Measurements from ENCODE around the gene TFDP1. TPM values are rescaled to one million over a fixed set of nuclear protein-coding genes. Genes with fewer than 3 reads are reported as not detected.
"Not testable (repeated sequence)": the region's sequence is repeated elsewhere in the genome, so short reads cannot be mapped to it uniquely, and the experiment has no call there.

TFDP1 gene
- total RNA-seq, 1 experiment from 2014 or later = 423 TPM

DNA sequence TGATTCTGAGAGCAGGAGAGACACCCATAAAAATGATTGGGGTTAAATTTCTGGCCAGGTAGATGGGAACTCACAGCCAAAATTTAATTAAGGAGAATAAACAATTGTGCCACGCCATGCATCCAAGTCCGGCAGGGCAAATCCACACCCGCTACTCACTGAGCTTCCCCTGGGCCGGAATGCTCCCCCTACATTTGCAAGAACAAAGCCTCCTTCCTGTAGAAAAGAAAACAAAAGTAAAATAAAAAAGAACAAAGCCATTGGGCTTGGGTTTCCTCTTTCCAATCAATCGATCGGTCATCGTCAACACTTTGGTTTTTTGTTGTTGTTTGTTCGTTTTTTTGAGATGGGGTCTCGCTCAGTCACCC is 30.2 kb upstream of the TFDP1 start:
- Histone ChIP-seq H3K27ac (no peak overlapping the region), H3K4me3 (no peak overlapping the region), H3K9me3 (replicated peaks) (no peaks in the 10 kb centered on the region), H3K4me1 (replicated peaks) (0 out of 2 replicates have a peak, but pooled peaks cover 5% of the 10 kb centered on the region), H3K36me3 (peaks cover 36% of the 10 kb centered on the region), H3K27me3 (replicated peaks) (no peaks in the 10 kb centered on the region)
- DNase-seq (ENCODE audit: low read depth in 1 of 2, low spot score in 2 of 2) = no peak

DNA sequence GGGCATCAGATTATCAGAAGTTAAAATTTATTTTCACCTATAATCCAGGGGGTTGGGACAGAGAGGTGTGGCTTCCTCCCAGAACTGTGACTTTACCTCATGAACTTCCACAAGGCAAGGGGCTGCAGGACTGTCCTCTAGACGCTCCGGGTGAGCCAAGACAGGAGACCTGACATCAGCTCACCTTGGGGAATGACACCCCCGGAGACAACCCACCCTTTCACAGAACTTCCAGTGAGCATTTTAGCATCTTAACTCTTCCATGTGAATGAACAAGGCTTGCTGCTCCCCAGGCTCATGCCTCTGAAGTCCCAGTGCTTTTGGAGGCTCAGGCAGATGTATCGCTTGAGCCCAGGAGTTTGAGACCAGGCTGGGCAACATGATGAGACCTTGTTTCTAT is 29.4 kb upstream of the TFDP1 start:
- 0 out of 2 replicates have a peak, but pooled peaks cover 5% of the 10 kb centered on the region for H3K4me1 ChIP-seq (replicated peaks)
- DNase-seq (ENCODE audit: low read depth in 1 of 2, low spot score in 2 of 2) = peak in 1 of 2 experiments; percentile 47
- peaks cover 35% of the 10 kb centered on the region for H3K36me3 ChIP-seq
- H3K27ac ChIP-seq = no peak overlapping the region
- no peaks in the 10 kb centered on the region for H3K27me3 ChIP-seq (replicated peaks)
- H3K9me3 ChIP-seq (replicated peaks) = no peaks in the 10 kb centered on the region
- H3K4me3 ChIP-seq = no peak overlapping the region

DNA sequence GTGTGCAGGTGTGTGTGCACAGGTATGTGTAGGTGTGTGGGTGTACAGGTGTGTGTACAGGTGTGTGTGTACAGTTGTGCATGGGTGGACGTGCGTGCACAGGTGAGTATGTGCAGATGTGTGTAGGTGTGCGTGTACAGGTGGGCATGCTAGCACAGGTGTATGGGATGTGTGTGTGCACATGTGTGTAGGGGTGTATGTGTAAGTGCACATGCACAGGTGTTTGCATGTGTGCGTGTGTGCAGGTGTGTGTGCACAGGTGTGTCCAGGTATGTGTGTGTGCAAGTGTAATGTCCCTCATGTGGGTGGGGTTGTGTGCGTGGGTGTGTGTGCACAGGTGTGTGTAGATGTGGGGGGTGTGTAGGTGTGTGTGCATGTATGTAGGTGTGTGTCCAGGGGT is 27.5 kb upstream of the TFDP1 start:
- peaks cover 16% of the 10 kb centered on the region for H3K36me3 ChIP-seq
- H3K27me3 ChIP-seq (replicated peaks) = no peaks in the 10 kb centered on the region
- no peak overlapping the region for H3K27ac ChIP-seq
- DNase-seq (ENCODE audit: low read depth in 1 of 2, low spot score in 2 of 2) = peak in 1 of 2 experiments; percentile 49
- H3K9me3 ChIP-seq (replicated peaks) = no peaks in the 10 kb centered on the region
- peaks cover 8% of the 10 kb centered on the region for H3K4me1 ChIP-seq (replicated peaks)
- no peak overlapping the region for H3K4me3 ChIP-seq

DNA sequence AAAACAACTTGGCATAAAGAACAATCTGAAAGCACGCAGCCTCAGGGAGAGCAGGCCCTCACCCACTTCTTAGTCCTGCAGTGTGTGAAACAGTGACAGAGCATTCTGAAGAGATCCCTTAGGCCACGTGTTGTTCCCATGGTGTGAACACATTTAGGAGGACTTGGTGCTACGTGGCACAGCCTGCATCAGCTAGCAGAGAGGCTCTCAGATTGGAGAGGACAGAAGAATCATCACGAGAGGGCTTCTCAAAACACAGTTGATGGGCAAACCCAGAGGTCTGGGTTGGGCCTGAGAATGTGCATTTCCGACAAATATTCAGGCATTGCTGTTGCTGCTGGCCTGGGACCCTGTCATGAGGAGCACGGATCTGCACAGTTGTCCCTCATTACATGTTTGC is 26.1 kb upstream of the TFDP1 start:
- H3K9me3 ChIP-seq (replicated peaks) = no peaks in the 10 kb centered on the region
- peaks cover 4% of the 10 kb centered on the region; the same call in 1 of the 2 replicates for H3K36me3 ChIP-seq
- H3K27ac ChIP-seq = no peak overlapping the region
- DNase-seq (ENCODE audit: low read depth in 1 of 2, low spot score in 2 of 2) = peak in 1 of 2 experiments; percentile 43
- no peaks in the 10 kb centered on the region for H3K27me3 ChIP-seq (replicated peaks)
- no peak overlapping the region for H3K4me3 ChIP-seq
- peaks cover 17% of the 10 kb centered on the region for H3K4me1 ChIP-seq (replicated peaks)

DNA sequence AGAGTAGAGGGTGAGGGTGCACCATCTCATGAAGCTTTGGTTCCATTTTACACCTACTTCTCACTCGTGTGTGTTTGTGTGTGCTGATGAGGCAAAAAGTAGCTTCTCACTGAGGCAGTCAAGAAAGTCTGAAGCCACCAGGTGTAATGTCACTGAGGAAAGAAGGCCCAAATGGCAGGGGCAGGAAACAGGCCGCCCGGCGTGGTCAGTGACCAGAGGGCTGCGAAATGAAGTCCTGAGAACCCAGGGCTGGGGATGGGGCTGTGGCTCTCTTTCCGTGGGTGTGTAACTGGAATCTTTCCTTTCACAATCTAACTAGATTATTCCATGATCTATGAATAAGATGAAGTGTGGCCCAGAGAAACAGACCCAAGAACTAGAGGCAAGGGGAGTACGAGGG is 25.5 kb upstream of the TFDP1 start:
- no peak overlapping the region for H3K27ac ChIP-seq
- no peaks in the 10 kb centered on the region for H3K36me3 ChIP-seq
- no peaks in the 10 kb centered on the region for H3K27me3 ChIP-seq (replicated peaks)
- peaks cover 17% of the 10 kb centered on the region for H3K4me1 ChIP-seq (replicated peaks)
- no peaks in the 10 kb centered on the region for H3K9me3 ChIP-seq (replicated peaks)
- DNase-seq (ENCODE audit: low read depth in 1 of 2, low spot score in 2 of 2) = peak in 1 of 2 experiments; percentile 53
- no peak overlapping the region for H3K4me3 ChIP-seq

DNA sequence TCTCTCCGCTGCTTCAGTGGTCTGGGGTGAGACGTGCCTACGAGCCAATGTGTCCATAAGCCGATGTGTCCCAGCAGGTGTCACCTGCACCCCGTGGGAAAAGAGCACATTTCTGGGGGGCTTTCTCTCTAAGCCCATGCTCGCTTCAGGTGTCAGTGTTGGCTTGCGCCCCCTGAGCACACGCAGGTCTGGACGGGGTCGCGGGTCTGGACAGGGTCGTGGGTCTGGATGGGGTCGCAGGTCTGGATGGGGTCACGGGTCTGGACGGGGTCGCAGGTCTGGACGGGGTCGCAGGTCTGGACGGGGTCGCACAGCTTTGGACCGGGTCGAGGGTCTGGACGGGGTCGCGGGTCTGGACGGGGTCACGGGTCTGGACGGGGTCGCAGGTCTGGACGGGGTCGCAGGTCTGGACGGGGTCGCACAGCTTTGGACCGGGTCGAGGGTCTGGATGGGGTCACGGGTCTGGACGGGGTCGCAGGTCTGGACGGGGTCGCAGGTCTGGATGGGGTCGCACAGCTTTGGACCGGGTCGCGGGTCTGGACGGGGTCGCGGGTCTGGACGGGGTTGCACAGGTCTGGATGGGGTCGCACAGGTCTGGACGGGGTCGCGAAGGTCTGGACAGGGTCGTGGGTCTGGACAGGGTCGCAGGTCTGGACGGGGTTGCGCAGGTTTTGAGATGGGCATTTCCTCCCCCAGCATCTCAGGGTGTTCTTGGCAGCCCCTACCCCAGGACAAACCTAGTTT is 24.5 kb upstream of the TFDP1 start:
- Histone ChIP-seq H3K4me3 (no peak overlapping the region), H3K9me3 (replicated peaks) (no peaks in the 10 kb centered on the region), H3K36me3 (no peaks in the 10 kb centered on the region), H3K4me1 (replicated peaks) (peaks cover 17% of the 10 kb centered on the region), H3K27ac (no peak overlapping the region), H3K27me3 (replicated peaks) (no peaks in the 10 kb centered on the region)
- DNase-seq (ENCODE audit: low read depth in 1 of 2, low spot score in 2 of 2) = peak in 1 of 2 experiments; percentile 55

DNA sequence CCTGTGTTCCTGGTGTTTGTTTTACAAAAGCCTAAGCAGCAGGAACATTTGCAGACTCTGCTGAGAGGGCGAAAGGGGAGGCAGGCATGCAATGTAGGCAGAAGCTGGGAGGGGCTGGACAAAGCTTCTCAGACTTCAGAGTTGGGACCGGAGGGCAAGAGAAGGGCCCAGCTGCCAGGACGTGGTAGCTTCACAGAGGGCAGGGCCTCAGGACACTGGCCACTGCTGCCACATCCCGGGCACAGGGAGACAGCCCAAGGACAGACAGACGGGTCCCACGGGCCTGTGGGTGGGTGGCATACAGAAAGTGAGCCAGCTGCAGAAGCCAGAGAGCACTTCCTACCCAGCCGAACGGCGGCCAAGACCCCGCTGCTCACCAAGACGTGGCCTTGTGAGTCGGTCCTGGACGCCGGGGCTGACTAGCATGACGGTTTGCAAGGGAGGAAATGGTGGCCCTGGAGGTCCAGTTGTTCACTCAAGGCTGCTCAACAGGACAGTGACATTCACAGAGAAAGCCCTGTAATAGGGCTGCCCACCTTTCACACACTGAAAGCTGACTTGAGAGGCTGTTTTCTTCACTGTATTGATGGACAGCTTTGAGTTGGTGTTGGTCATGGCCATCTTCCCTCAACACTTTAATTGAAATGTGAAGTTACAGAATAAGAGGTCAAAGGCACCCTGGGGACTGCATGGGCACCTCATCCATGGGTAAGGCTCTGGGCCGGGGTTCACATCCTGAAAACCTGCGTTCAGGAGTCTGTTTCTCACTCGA is 23.7 kb upstream of the TFDP1 start:
- Histone ChIP-seq H3K9me3 (replicated peaks) (no peaks in the 10 kb centered on the region), H3K36me3 (no peaks in the 10 kb centered on the region), H3K4me1 (replicated peaks) (peaks cover 17% of the 10 kb centered on the region), H3K4me3 (no peak overlapping the region), H3K27ac (no peak overlapping the region), H3K27me3 (replicated peaks) (no peaks in the 10 kb centered on the region)
- DNase-seq (ENCODE audit: low read depth in 1 of 2, low spot score in 2 of 2) = peak in 1 of 2 experiments; percentile 62

DNA sequence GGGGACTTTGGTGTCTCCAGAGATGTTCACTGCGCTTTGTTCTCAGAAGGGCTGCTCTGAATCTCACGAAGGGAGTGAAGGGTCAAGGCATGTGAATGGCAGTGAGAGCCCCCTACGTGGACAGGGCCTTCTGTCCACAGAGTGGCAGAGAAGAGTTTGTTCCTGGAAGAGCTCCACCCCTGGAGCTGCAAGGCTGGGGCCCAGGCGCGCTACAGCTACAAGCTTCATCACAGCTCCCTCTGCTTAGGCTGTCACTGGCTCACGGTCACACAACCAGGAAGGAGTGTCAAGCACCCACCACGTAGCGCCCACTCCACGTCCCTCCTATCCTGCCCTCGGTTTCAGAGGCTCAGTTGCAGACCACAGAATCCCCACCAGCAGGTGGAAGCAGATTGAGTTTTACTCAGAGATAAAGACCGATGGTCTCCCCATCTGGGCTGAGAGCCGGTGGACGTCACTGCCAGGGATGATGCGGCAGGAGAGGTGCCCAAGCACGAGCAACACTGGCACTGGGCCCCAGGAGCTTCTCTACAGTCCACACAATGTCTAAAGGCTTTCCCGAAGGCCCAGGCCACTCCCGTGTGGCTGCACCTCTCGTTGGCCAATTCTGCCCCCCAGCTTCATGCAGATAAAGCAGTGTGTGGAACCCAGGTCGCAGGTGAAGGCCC is 23.0 kb upstream of the TFDP1 start:
- Histone ChIP-seq H3K27me3 (replicated peaks) (no peaks in the 10 kb centered on the region), H3K27ac (no peak overlapping the region), H3K36me3 (no peaks in the 10 kb centered on the region), H3K9me3 (replicated peaks) (no peaks in the 10 kb centered on the region), H3K4me3 (no peak overlapping the region), H3K4me1 (replicated peaks) (peaks cover 17% of the 10 kb centered on the region)
- peak in 1 of 2 experiments; percentile 57 for DNase-seq (ENCODE audit: low read depth in 1 of 2, low spot score in 2 of 2)

DNA sequence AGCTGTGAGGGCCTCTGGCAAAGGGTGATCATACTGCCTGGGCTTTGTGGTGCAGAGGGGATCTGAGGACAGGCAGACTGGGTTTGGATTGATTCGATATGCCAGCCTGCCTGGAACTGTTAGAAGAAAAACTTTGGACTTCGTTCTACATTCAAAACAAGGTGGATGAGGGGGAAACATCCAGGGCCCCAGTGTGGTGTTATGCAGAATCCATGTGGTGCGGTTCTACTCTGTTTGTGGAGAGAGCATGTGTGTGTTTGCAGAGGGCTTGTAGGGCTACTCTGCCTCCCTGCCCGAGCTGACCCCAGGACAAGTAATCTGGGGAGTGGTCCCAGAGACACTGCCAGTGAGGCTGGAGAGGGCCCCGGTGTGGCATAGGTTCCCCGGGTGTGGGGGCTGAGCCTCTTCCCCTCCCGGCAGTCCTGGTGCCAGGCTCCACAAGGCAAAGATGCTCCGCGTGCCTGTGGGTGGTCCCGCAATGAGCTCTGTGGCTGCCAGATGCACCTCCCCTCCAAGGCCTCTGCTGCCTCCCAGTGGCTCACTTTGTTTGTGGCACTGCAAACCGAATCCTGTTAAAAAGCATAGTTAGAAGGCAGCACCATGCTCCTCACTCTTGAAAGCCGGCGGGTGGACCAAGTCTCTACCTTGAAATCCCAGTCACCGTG is 22.3 kb upstream of the TFDP1 start:
- Histone ChIP-seq H3K4me3 (no peak overlapping the region), H3K9me3 (replicated peaks) (no peaks in the 10 kb centered on the region)
- peak; percentile 95 to 99 for DNase-seq (ENCODE audit: low read depth in 1 of 2, low spot score in 2 of 2)

DNA sequence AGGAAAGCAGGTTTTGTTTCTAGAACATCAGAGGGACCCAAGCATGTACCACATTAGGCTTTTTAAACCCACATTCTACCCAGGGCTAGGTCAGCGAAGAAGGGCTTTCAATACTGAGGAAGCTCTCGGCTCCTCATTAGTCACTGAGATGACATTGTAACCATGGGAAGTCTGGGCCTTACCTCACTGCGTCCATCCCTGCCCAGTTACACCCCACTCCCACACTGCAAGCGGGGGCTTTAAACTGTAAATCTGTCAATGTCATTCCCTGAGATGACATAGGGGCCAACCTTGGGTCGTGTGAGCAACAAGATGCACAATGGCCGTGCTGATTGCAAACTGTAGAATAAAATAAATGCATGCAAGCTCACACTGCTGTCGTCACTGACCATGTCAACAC is 21.7 kb upstream of the TFDP1 start:
- Histone ChIP-seq H3K4me3 (no peak overlapping the region), H3K36me3 (no peaks in the 10 kb centered on the region), H3K4me1 (replicated peaks) (peaks cover 12% of the 10 kb centered on the region), H3K27ac (no peak overlapping the region), H3K27me3 (replicated peaks) (0 out of 2 replicates have a peak, but pooled peaks cover 4% of the 10 kb centered on the region), H3K9me3 (replicated peaks) (no peaks in the 10 kb centered on the region)
- peak in 1 of 2 experiments; percentile 44 for DNase-seq (ENCODE audit: low read depth in 1 of 2, low spot score in 2 of 2)

More for the DNA sequence above, 22.3 kb upstream of the TFDP1 start:
- H3K36me3 ChIP-seq = no peaks in the 10 kb centered on the region
- no peak overlapping the region for H3K27ac ChIP-seq
- H3K4me1 ChIP-seq (replicated peaks) = peaks cover 14% of the 10 kb centered on the region
- H3K27me3 ChIP-seq (replicated peaks) = no peaks in the 10 kb centered on the region

DNA sequence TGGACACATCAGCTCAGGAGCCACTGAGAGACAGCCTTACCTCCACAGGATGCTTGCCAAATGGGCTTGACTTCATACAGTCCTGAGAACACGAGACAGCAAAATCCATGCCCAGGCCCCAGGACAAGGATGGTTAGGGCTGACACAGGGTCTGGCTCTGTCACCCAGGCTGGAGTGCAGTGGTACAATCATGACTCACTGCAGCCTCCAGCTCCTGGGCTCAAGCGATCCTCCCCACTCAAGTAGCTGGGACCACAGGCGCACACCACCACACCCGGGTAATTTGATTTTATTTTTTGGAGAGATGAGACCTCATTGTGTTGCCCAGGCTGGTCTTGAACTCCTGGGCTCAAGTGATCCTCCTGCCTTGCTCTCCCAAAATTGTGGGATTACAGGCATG is 21.0 kb upstream of the TFDP1 start:
- peaks cover 12% of the 10 kb centered on the region for H3K4me1 ChIP-seq (replicated peaks)
- H3K27ac ChIP-seq; H3K36me3 ChIP-seq; H3K27me3 ChIP-seq (replicated peaks); H3K9me3 ChIP-seq (replicated peaks); H3K4me3 ChIP-seq: not testable (repeated sequence)
- DNase-seq (ENCODE audit: low read depth in 1 of 2, low spot score in 2 of 2) = peak in 1 of 2 experiments; percentile 58

DNA sequence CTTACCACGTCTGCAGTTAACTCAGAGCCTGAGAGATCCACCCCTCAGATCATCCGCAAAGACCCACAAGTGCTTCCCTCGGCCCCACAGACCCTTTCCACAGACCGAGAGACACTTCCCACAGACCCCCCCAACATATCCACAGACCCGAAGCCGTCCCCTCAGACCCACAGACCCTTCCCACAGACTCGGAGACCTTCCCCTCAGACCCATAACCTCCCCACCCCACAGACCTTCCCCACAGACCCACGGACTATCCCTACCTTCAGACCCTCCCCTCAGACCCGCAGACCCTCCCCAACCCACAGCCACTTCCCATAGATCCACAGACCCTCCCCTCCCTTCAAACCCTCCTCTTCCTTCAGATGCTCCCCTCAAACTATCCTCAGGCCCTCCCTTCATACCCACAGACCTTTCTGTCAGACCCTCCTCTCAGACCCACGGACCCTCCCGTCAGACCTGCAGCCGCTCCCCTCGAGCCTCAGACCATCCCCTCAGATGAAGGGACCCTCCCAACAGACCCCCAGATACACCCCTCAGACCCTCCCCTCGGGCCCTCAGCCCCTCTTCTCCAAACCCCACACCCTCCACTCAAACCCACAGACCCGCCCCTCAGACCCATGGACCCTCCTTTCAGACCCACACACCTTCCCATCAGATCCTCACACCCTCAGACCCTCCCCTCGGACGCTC is 20.1 kb upstream of the TFDP1 start:
- Histone ChIP-seq H3K4me1 (replicated peaks) (peaks cover 12% of the 10 kb centered on the region), H3K9me3 (replicated peaks) (no peaks in the 10 kb centered on the region), H3K36me3 (no peaks in the 10 kb centered on the region), H3K27me3 (replicated peaks) (0 out of 2 replicates have a peak, but pooled peaks cover 4% of the 10 kb centered on the region), H3K27ac (no peak overlapping the region), H3K4me3 (no peak overlapping the region)
- peak in 1 of 2 experiments; percentile 63 for DNase-seq (ENCODE audit: low read depth in 1 of 2, low spot score in 2 of 2)
